Colonic mucosa (tissue), 4 donors: Measurements from ENCODE around the gene PLIN5. TPM values are rescaled to one million over a fixed set of nuclear protein-coding genes. Genes with fewer than 3 reads are reported as not detected.

ENCODE experiments used
- DNase-seq: peaks from one replicate; pipeline ENCODE4 v3.0.0-alpha.2; 2020
- H3K27ac ChIP-seq: fragments of 200-600 bp; one replicate; pipeline ENCODE4 v1.8.0; 2021
- H3K27me3 ChIP-seq: fragments of 200-600 bp; one replicate; pipeline ENCODE4 v1.8.0; 2021
- H3K36me3 ChIP-seq: fragments of 200-600 bp; one replicate; pipeline ENCODE4 v1.8.0; 2021
- H3K4me1 ChIP-seq: fragments of 200-600 bp; one replicate; pipeline ENCODE4 v1.8.0; 2021; ENCODE audit warnings: mild to moderate bottlenecking
- H3K4me3 ChIP-seq: fragments of 200-600 bp; one replicate; pipeline ENCODE4 v1.8.0; 2021
- H3K9ac ChIP-seq, 2 donors: one replicate each; pipeline ENCODE4 v1.7.0; 2013; ENCODE audit warnings: control low read depth in 2 of 2, low read depth in 2 of 2, low read length in 2 of 2
- H3K9me3 ChIP-seq: fragments of 200-600 bp; one replicate; pipeline ENCODE4 v1.8.0; 2021
- CTCF ChIP-seq: fragments of 200-600 bp; IDR thresholded peaks from one replicate; pipeline ENCODE4 v1.8.0; 2022; ENCODE audit warnings: antibody characterized with exemption, mild to moderate bottlenecking
- intact Hi-C: fragments of 100-400 bp; cut with DNase I; formaldehyde crosslinking; loops from one replicate; pipeline ENCODE4 v1.14.1; 2022
- total RNA-seq, 2 donors: library from RNA; stranded (reverse); fragmentation: NEBNext Ultra II Directional in 1 of 2; extraction: Animal tissue kit (Norgen Biotek cat#: 25700) in 1 of 2; gene quantifications; one replicate each; pipeline ENCODE4 v1.2.1, GENCODE V29; 2021
- donor health status: healthy.
- donor health status: DM: no; HTN: no; CAD: no.
- donor health status: DM: no; HTN: no; CAD: no.

The PLIN5 gene
- total RNA-seq, 2 donors from 2014 or later, result 2.0 to 3.5 TPM

DNA sequence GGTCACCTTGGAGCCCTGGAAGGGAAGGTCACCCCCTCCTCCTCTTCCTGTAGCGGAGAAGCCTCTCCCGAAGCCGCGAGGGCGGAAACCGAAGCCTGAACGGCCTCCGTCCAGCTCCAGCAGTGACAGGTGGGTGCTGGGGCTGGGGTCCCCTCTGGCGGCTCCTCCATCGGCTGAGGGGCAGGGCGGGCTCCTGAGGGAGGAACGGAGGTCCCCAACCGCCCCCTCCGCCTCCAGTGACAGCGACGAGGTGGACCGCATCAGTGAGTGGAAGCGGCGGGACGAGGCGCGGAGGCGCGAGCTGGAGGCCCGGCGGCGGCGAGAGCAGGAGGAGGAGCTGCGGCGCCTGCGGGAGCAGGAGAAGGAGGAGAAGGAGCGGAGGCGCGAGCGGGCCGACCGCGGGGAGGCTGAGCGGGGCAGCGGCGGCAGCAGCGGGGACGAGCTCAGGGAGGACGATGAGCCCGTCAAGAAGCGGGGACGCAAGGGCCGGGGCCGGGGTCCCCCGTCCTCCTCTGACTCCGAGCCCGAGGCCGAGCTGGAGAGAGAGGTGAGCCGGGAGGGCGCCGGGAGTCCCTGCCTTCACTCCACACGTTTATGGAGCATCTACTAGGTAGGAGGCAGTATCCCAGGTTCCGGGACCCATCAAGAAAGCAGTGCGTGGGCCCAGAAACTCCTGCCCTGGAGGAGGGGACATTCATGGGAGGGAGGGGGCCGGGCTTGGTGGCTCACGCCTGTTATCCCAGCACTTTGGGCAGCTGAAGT, 40.9 kb downstream of the PLIN5 start:
- Histone ChIP-seq H3K9ac (no peak overlapping the region), H3K9me3 (no peaks in the 10 kb centered on the region), H3K4me3 (no peak overlapping the region), H3K36me3 (peaks cover 15% of the 10 kb centered on the region), H3K27ac (no peak overlapping the region), H3K27me3 (no peaks in the 10 kb centered on the region), H3K4me1 (no peaks in the 10 kb centered on the region)
- intact Hi-C loops, result no loop called here
- TF ChIP-seq CTCF, result no peak
- no peak for DNase-seq

DNA sequence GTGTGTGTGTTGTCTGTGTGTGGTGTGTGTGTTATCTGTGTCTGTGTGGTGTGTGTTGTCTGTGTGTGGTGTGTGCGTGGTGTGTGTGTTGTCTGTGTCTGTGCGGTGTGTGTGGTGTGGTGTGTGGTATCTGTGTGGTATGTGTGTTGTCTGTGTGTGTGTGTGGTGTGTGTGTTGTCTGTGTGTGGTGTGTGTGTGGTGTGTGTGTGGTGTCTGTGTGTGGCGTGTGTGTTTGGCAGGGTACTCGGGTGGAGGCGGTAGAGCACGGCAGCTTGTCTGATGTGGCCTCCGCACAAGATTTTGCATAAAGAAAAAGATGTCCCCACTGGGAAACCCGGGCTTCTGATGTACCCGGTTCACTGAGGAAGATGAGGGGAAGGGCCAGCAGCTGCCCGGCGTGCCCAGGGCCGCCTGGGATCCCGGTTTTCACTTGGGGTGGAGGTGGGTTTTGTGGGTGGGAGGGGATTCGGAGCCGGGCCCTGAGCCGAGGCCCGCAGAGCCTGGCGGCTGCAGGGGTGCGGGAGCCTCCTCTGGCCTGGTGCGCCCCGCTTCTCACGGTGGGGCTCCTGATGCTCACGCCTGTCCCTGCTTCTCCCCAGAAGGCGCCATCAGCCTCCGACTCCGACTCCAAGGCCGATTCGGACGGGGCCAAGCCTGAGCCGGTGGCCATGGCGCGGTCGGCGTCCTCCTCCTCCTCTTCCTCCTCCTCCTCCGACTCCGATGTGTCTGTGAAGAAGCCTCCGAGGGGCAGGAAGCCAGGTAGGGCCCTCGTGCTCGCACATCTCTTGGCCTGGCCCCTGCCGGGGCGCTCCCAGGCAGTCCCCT, 41.7 kb downstream of the PLIN5 start:
- no peak for TF ChIP-seq CTCF
- Histone ChIP-seq H3K27me3 (no peaks in the 10 kb centered on the region), H3K4me3 (no peak overlapping the region), H3K9me3 (no peaks in the 10 kb centered on the region), H3K27ac (no peak overlapping the region), H3K9ac (no peak overlapping the region), H3K36me3 (peaks cover 15% of the 10 kb centered on the region), H3K4me1 (no peaks in the 10 kb centered on the region)
- intact Hi-C loops, result no loop called here
- DNase-seq, result no peak

DNA sequence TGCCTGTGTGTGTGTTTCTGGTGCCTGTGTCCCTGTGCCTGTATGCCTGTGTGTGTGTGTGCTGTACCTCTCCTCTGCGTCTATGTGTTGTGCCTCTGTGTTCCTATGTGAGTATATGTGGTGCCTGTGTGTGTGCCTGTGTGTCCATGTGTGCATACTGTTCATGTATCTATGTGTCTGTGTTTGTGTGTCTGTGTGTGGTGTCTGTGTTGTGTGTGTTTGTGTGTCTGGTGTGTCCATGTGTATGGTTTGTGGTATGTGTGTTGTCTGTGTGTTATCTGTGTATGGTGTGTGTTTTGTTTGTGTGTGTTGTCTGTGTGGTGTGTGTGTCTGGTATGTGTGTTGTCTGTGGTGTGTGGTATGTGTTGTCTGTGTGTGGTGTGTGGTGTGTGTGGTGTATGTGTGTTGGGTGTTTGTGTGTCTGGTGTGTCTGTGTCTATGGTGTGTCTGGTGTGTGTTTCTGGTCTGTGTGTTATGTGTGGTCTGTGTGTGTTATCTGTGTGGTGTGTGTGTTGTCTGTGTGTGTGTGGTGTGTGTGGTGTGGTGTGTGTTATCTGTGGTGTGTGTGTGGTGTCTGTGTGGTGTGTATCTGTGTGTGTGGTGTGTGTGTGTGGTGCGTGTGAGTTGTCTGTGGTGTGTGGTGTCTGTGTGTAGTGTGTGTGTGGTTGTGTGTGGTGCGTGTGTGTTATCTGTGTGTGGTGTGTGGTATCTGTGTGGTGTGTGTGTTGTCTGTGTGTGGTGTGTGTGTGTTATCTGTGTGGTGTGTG, 42.5 kb downstream of the PLIN5 start:
- Histone ChIP-seq H3K9me3 (no peaks in the 10 kb centered on the region), H3K4me1 (no peaks in the 10 kb centered on the region), H3K27me3 (no peaks in the 10 kb centered on the region), H3K9ac (no peak overlapping the region), H3K4me3 (no peak overlapping the region), H3K27ac (no peak overlapping the region), H3K36me3 (peaks cover 9% of the 10 kb centered on the region)
- no peak for TF ChIP-seq CTCF
- DNase-seq, result no peak
- intact Hi-C loops, result no loop called here

DNA sequence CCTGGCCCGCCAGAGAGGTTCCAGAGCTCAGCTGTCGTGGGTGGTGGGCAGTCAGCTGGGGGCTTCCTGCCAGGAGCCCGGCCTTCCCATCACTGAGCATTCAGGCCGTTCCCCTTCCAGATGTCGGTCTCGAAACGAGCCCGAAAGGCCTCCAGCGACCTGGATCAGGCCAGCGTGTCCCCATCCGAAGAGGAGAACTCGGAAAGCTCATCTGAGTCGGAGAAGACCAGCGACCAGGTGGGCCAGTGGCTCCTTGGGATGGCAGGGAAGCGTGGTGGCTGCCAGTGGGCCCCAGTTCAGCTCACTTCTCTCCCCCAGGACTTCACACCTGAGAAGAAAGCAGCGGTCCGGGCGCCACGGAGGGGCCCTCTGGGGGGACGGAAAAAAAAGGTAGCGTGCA, 43.6 kb downstream of the PLIN5 start:
- H3K27ac ChIP-seq, result no peak overlapping the region
- H3K4me1 ChIP-seq, result no peaks in the 10 kb centered on the region
- H3K4me3 ChIP-seq, result no peak overlapping the region
- no peak for DNase-seq
- no peak overlapping the region for H3K9ac ChIP-seq
- intact Hi-C loops, result no loop called here
- TF ChIP-seq CTCF, result no peak
- H3K27me3 ChIP-seq, result no peaks in the 10 kb centered on the region
- peaks cover 7% of the 10 kb centered on the region for H3K36me3 ChIP-seq
- no peaks in the 10 kb centered on the region for H3K9me3 ChIP-seq

GRCh38 chr19:4488496-4488895, 46.5 kb downstream of the PLIN5 start:
- no peak for DNase-seq

More at GRCh38 chr19:4488496-4488895, 46.5 kb downstream of the PLIN5 start:
- Histone ChIP-seq H3K4me1 (no peaks in the 10 kb centered on the region), H3K36me3 (no peaks in the 10 kb centered on the region), H3K9me3 (no peaks in the 10 kb centered on the region), H3K4me3 (no peak overlapping the region), H3K9ac (no peak overlapping the region), H3K27ac (no peak overlapping the region), H3K27me3 (no peaks in the 10 kb centered on the region)
- TF ChIP-seq CTCF, result no peak
- intact Hi-C loops, result no loop called here
